ENCODE measurements around the gene NUBP1. TPM values are rescaled to one million over a fixed set of nuclear protein-coding genes. Genes with fewer than 3 reads are reported as not detected.
"Not testable (repeated sequence)": the region's sequence is repeated elsewhere in the genome, so short reads cannot be mapped to it uniquely, and the experiment has no call there.

NUBP1 gene
- total RNA-seq, 2 experiments from 2014 or later: 19.3 to 20.1 TPM

DNA sequence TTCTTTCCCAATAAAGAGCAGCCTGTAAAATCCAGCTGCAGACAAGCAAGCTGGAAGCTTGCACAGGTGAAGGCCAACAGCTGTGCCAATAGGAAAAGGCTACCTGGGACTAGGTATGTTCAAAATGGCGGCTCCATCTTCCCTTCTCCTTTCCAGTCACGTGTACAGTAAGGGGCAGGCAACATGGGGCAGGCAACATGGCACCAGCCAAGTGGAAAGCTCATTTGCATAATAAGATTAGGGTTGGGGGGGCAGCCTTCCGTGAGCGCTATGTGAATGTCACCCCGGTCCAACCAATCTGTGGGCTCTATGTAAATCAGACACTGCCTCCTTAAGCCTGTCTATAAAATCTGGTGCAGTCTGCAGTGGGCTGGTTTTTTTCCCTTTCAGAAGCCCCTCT, 43.7 kb downstream of the NUBP1 start:
- no peaks in the 10 kb centered on the region for H3K9me3 ChIP-seq (ENCODE audit: control insufficient read depth in 1 of 2, insufficient read depth in 1 of 2, low read length in 2 of 2)

GRCh38 chr16:10788630-10789029, 45.0 kb downstream of the NUBP1 start:
- H3K27me3 Mint-ChIP-seq; H3K4me1 ChIP-seq (ENCODE audit: insufficient read depth, low read length); CTCF ChIA-PET; H3K36me3 Mint-ChIP-seq (ENCODE audit: low read depth); H3K27ac ChIP-seq (ENCODE audit: low read depth in 1 of 2, low read length in 2 of 2); POLR2A ChIA-PET; DNase-seq; intact Hi-C loops (cut with DNase I, micrococcal nuclease); H3K4me1 Mint-ChIP-seq (ENCODE audit: low read depth); H3K4me3 Mint-ChIP-seq; ATAC-seq (ENCODE audit: poor library complexity); H3K4me3 ChIP-seq (ENCODE audit: low read length); H3K27me3 ChIP-seq (ENCODE audit: control insufficient read depth in 1 of 2, insufficient read depth in 2 of 2, low read length in 2 of 2); H3K36me3 ChIP-seq (ENCODE audit: insufficient read depth, low read length); H3K27ac Mint-ChIP-seq; H3K9me3 Mint-ChIP-seq; H3K9me3 ChIP-seq (ENCODE audit: control insufficient read depth in 1 of 2, insufficient read depth in 1 of 2, low read length in 2 of 2): not testable (repeated sequence)

More for the DNA sequence above, 43.7 kb downstream of the NUBP1 start:
- Mint-ChIP-seq H3K9me3 (no peaks in the 10 kb centered on the region), H3K4me1 (ENCODE audit: low read depth) (no peaks in the 10 kb centered on the region), H3K4me3 (no peak overlapping the region), H3K36me3 (ENCODE audit: low read depth) (no peaks in the 10 kb centered on the region), H3K27ac (no peak overlapping the region), H3K27me3 (peaks cover under 1% of the 10 kb centered on the region)
- no peaks in the 10 kb centered on the region for H3K4me1 ChIP-seq (ENCODE audit: insufficient read depth, low read length)
- CTCF ChIA-PET: no interaction called here
- no peak overlapping the region for H3K27ac ChIP-seq (ENCODE audit: low read depth in 1 of 2, low read length in 2 of 2)
- DNase-seq (no peak), ATAC-seq (ENCODE audit: poor library complexity) (no peak)
- H3K27me3 ChIP-seq (ENCODE audit: control insufficient read depth in 1 of 2, insufficient read depth in 2 of 2, low read length in 2 of 2): no peaks in the 10 kb centered on the region
- H3K4me3 ChIP-seq (ENCODE audit: low read length): no peak overlapping the region
- TF ChIP-seq, protein P1, sequence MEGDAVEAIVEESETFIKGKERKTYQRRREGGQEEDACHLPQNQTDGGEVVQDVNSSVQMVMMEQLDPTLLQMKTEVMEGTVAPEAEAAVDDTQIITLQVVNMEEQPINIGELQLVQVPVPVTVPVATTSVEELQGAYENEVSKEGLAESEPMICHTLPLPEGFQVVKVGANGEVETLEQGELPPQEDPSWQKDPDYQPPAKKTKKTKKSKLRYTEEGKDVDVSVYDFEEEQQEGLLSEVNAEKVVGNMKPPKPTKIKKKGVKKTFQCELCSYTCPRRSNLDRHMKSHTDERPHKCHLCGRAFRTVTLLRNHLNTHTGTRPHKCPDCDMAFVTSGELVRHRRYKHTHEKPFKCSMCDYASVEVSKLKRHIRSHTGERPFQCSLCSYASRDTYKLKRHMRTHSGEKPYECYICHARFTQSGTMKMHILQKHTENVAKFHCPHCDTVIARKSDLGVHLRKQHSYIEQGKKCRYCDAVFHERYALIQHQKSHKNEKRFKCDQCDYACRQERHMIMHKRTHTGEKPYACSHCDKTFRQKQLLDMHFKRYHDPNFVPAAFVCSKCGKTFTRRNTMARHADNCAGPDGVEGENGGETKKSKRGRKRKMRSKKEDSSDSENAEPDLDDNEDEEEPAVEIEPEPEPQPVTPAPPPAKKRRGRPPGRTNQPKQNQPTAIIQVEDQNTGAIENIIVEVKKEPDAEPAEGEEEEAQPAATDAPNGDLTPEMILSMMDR (IDR thresholded peaks at IDR 0.05): no peak
- POLR2A ChIA-PET: no interaction called here
- H3K36me3 ChIP-seq (ENCODE audit: insufficient read depth, low read length): no peaks in the 10 kb centered on the region
- intact Hi-C loops (cut with DNase I, micrococcal nuclease): no loop called here

DNA sequence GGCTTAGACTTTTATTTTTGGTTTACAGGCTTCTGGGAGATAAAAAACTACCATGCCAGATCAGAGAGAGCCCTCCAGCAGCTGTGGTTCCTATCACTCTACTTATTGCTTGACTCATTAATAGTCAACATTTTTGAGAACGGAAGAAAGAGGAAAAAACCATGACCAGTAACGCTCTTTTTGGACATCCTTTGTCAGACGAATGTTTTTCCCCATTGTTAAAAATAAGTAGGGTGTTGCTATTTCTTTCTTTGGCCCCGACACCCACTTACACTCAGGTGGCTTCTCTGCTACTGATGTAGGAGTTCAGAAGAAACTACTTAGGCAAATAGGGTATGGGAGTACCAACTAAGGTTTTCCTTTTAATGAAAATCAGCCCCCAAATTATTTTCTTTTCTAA, 47.4 kb downstream of the NUBP1 start:
- H3K27ac Mint-ChIP-seq: no peak overlapping the region
- no peak overlapping the region for H3K4me3 ChIP-seq (ENCODE audit: low read length)
- no peak overlapping the region for H3K4me3 Mint-ChIP-seq

DNA sequence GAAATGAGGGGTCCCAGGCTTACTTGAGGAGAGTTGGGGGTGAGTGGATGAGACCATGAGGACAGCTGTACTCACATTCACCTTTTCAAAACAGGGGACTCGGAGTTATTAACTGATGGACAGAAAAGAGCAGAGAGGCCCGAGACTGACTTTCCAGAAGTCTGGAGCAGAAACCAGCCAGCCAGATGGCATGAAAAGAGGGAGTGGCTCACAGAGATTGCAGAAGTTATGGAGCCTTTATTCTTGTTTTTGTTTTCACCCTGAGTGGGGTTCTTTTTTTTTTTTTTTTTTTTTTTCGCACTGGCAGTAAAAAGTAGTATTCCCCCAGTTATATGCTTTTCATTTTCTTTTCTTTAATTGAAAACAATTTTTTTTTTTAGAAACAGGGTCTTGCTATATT, 56.1 kb downstream of the NUBP1 start:
- H3K9me3 ChIP-seq (ENCODE audit: control insufficient read depth in 1 of 2, insufficient read depth in 1 of 2, low read length in 2 of 2): peaks cover 0 to 4% of the 10 kb centered on the region in 2 experiments
- CTCF ChIA-PET: no interaction called here
- Mint-ChIP-seq H3K4me1 (ENCODE audit: low read depth) (no peaks in the 10 kb centered on the region), H3K27me3 (no peaks in the 10 kb centered on the region), H3K27ac (no peak overlapping the region), H3K36me3 (ENCODE audit: low read depth) (no peaks in the 10 kb centered on the region), H3K9me3 (no peaks in the 10 kb centered on the region), H3K4me3 (no peak overlapping the region)
- no peak for ATAC-seq (ENCODE audit: poor library complexity)
- H3K27ac ChIP-seq (ENCODE audit: low read depth in 1 of 2, low read length in 2 of 2): no peak overlapping the region
- no peaks in the 10 kb centered on the region for H3K4me1 ChIP-seq (ENCODE audit: insufficient read depth, low read length)
- intact Hi-C loops (cut with DNase I, micrococcal nuclease): no loop called here
- no peaks in the 10 kb centered on the region for H3K27me3 ChIP-seq (ENCODE audit: control insufficient read depth in 1 of 2, insufficient read depth in 2 of 2, low read length in 2 of 2)
- TF ChIP-seq, protein P1 (IDR thresholded peaks at IDR 0.05): no peak
- POLR2A ChIA-PET: no interaction called here
- DNase-seq: no peak
- no peak overlapping the region for H3K4me3 ChIP-seq (ENCODE audit: low read length)
- H3K36me3 ChIP-seq (ENCODE audit: insufficient read depth, low read length): no peaks in the 10 kb centered on the region

More for the DNA sequence above, 47.4 kb downstream of the NUBP1 start:
- intact Hi-C loops (cut with DNase I, micrococcal nuclease): no loop called here
- ChIA-PET CTCF (no interaction called here), POLR2A (no interaction called here)
- no peaks in the 10 kb centered on the region for H3K4me1 Mint-ChIP-seq (ENCODE audit: low read depth)
- H3K36me3 Mint-ChIP-seq (ENCODE audit: low read depth): no peaks in the 10 kb centered on the region
- H3K36me3 ChIP-seq (ENCODE audit: insufficient read depth, low read length): no peaks in the 10 kb centered on the region
- no peaks in the 10 kb centered on the region for H3K9me3 ChIP-seq (ENCODE audit: control insufficient read depth in 1 of 2, insufficient read depth in 1 of 2, low read length in 2 of 2)
- DNase-seq: no peak
- TF ChIP-seq, protein P1 (IDR thresholded peaks at IDR 0.05): no peak
- H3K27ac ChIP-seq (ENCODE audit: low read depth in 1 of 2, low read length in 2 of 2): no peak overlapping the region
- no peaks in the 10 kb centered on the region for H3K27me3 Mint-ChIP-seq
- no peak for ATAC-seq (ENCODE audit: poor library complexity)
- H3K9me3 Mint-ChIP-seq: no peaks in the 10 kb centered on the region
- no peaks in the 10 kb centered on the region for H3K27me3 ChIP-seq (ENCODE audit: control insufficient read depth in 1 of 2, insufficient read depth in 2 of 2, low read length in 2 of 2)
- H3K4me1 ChIP-seq (ENCODE audit: insufficient read depth, low read length): no peaks in the 10 kb centered on the region
